Measurements from ENCODE around the gene KLHL41.
"Not testable (repeated sequence)": the region's sequence is repeated elsewhere in the genome, so short reads cannot be mapped to it uniquely, and the experiment has no call there.

KLHL41 gene

DNA sequence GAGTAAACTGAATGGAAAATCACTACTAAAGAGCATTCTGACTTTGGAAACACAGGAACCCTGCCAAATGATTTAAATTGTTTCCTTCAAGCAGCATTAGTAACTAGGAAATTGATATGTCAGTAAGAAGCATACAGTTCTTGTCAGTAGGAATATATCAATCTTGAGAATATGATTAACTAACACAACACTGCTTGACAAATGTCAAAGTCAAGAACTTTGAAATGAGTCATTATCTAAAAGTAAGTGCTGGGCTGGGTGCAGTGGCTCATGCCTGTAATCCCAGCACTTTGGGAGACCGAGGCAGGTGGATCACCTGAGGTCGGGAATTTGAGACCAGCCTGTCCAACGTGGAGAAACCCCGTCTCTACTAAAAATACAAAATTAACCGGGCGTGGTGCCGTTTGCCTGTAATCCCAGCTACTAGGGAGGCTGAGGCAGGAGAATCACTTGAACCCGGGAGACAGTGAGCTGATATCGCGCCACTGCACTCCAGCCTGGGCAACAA lies 7.0 kb downstream of the KLHL41 start:
- not testable (repeated sequence) for H3K9me3 ChIP-seq (ENCODE audit: control insufficient read depth, insufficient read depth, low read length); H3K36me3 ChIP-seq (ENCODE audit: insufficient read depth, low read length); H3K9ac ChIP-seq (ENCODE audit: low read depth, low read length); H3K4me1 ChIP-seq (ENCODE audit: insufficient read depth, low read length)

GRCh38 chr2:169520896-169521295 lies 11.4 kb downstream of the KLHL41 start:
- Histone ChIP-seq H3K9me3 (ENCODE audit: control insufficient read depth, insufficient read depth, low read length) (no peaks in the 10 kb centered on the region), H3K36me3 (ENCODE audit: insufficient read depth, low read length) (no peaks in the 10 kb centered on the region; the same call in 1 of the 2 replicates), H3K4me1 (ENCODE audit: insufficient read depth, low read length) (no peaks in the 10 kb centered on the region), H3K9ac (ENCODE audit: low read depth, low read length) (no peak overlapping the region)

DNA sequence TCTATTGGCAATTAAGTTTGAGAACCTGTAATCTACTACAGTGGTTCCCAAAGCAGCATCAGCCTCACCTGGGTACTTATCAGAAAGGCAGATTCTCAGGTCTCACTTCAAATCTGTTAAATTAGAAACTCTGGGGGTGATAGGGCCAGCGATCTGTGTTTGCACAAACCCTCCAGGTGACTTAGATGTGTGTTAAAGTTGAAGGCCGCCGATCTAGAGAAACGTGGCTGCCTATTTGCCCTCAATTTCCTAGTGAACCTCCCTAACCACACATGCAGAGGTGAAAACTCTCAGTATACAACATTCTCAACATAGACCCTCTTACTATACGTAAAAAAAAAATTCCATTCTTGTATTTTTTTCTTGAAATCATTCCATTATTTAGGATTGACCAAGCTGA lies 14.2 kb downstream of the KLHL41 start:
- Histone ChIP-seq H3K4me1 (ENCODE audit: insufficient read depth, low read length) (no peaks in the 10 kb centered on the region), H3K9me3 (ENCODE audit: control insufficient read depth, insufficient read depth, low read length) (no peaks in the 10 kb centered on the region), H3K36me3 (ENCODE audit: insufficient read depth, low read length) (no peaks in the 10 kb centered on the region; the same call in 1 of the 2 replicates), H3K9ac (ENCODE audit: low read depth, low read length) (no peak overlapping the region)

GRCh38 chr2:169525434-169525833 lies 15.9 kb downstream of the KLHL41 start:
- Histone ChIP-seq H3K36me3 (ENCODE audit: insufficient read depth, low read length) (no peaks in the 10 kb centered on the region; the same call in 1 of the 2 replicates), H3K4me1 (ENCODE audit: insufficient read depth, low read length) (no peaks in the 10 kb centered on the region), H3K9ac (ENCODE audit: low read depth, low read length) (no peak overlapping the region)

DNA sequence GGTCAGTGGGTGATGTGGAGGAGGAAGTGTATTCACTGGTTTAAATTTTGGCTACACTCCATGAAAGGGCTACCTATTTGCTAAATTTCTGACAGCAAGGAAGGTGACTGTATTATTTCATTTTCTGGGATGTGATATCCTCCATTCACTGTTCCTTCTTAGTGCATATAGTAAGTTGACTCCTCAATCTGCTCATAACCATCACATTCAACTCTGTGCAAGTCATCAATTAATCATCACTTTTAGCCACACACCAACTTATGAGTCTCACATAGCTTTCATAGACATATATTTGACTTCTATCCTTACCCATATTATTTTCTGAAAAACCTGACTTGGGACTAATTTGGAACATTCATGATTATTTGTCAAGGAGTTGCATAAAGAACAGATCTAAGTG lies 16.9 kb downstream of the KLHL41 start:
- H3K9me3 ChIP-seq (ENCODE audit: control insufficient read depth, insufficient read depth, low read length) = no peaks in the 10 kb centered on the region
- H3K36me3 ChIP-seq (ENCODE audit: insufficient read depth, low read length) = no peaks in the 10 kb centered on the region
- H3K9ac ChIP-seq (ENCODE audit: low read depth, low read length) = no peak overlapping the region
- no peaks in the 10 kb centered on the region for H3K4me1 ChIP-seq (ENCODE audit: insufficient read depth, low read length)

More at GRCh38 chr2:169525434-169525833, 15.9 kb downstream of the KLHL41 start:
- no peaks in the 10 kb centered on the region for H3K9me3 ChIP-seq (ENCODE audit: control insufficient read depth, insufficient read depth, low read length)

- Histone ChIP-seq H3K36me3 (ENCODE audit: insufficient read depth, low read length) (no peaks in the 10 kb centered on the region), H3K9ac (ENCODE audit: low read depth, low read length) (no peak overlapping the region), H3K4me1 (ENCODE audit: insufficient read depth, low read length) (no peaks in the 10 kb centered on the region), H3K9me3 (ENCODE audit: control insufficient read depth, insufficient read depth, low read length) (no peaks in the 10 kb centered on the region)
Observed at GRCh38 chr2:169528271-169528701, 18.8 kb downstream of the KLHL41 start.

DNA sequence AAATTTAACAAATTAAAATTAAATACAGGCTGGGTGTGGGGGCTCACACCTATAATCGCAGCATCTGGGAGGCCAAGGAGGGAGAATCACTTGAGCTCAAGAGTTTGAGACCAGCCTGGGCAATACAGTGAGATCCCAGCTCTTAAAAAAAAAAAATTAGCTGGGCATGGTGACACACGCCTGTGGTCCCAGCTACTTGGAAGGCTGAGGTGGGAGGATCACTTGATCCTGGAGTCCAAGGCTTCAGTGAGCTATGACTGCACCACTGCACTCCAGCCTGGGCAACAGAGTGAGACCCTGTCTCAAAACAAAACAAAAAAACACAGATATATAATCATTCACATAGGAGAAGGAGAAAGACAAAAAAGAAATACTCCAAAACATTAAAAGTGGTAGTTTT lies 30.0 kb downstream of the KLHL41 start:
- H3K4me1 ChIP-seq (ENCODE audit: insufficient read depth, low read length); H3K9me3 ChIP-seq (ENCODE audit: control insufficient read depth, insufficient read depth, low read length); H3K9ac ChIP-seq (ENCODE audit: low read depth, low read length); H3K36me3 ChIP-seq (ENCODE audit: insufficient read depth, low read length): not testable (repeated sequence)

- no peaks in the 10 kb centered on the region for H3K4me1 ChIP-seq (ENCODE audit: insufficient read depth, low read length)
- no peaks in the 10 kb centered on the region; the same call in 1 of the 2 replicates for H3K36me3 ChIP-seq (ENCODE audit: insufficient read depth, low read length)
- no peak overlapping the region for H3K9ac ChIP-seq (ENCODE audit: low read depth, low read length)
- H3K9me3 ChIP-seq (ENCODE audit: control insufficient read depth, insufficient read depth, low read length) = no peaks in the 10 kb centered on the region
Observed at GRCh38 chr2:169540146-169540545, 30.6 kb downstream of the KLHL41 start.

GRCh38 chr2:169542433-169542832 lies 32.9 kb downstream of the KLHL41 start:
- no peaks in the 10 kb centered on the region; the same call in 1 of the 2 replicates for H3K36me3 ChIP-seq (ENCODE audit: insufficient read depth, low read length)
- no peaks in the 10 kb centered on the region for H3K9me3 ChIP-seq (ENCODE audit: control insufficient read depth, insufficient read depth, low read length)
- no peaks in the 10 kb centered on the region for H3K4me1 ChIP-seq (ENCODE audit: insufficient read depth, low read length)

DNA sequence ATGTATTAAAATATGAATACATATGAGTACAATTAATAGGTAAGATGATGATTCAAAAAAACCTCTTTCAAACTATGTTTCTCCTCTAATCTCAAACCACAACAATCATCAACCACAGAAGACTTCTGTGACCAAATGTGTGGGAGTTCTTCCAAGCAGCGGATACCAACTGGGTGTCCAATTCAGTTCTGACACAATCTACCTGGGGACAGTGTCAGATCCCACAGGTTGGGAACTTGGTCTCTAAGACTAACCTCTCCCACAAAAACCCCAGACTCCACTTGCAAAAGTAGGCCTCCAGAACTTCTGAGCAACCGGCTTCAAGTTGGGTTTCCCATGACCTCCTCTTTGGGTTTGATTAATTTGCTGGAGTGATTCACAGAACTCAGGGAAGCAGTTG lies 37.3 kb downstream of the KLHL41 start:
- Histone ChIP-seq H3K9ac (ENCODE audit: low read depth, low read length) (no peak overlapping the region), H3K9me3 (ENCODE audit: control insufficient read depth, insufficient read depth, low read length) (no peaks in the 10 kb centered on the region), H3K36me3 (ENCODE audit: insufficient read depth, low read length) (no peaks in the 10 kb centered on the region; the same call in 1 of the 2 replicates), H3K4me1 (ENCODE audit: insufficient read depth, low read length) (no peaks in the 10 kb centered on the region)

More at GRCh38 chr2:169542433-169542832, 32.9 kb downstream of the KLHL41 start:
- no peak overlapping the region for H3K9ac ChIP-seq (ENCODE audit: low read depth, low read length)

- Histone ChIP-seq H3K9me3 (ENCODE audit: control insufficient read depth, insufficient read depth, low read length) (no peaks in the 10 kb centered on the region), H3K9ac (ENCODE audit: low read depth, low read length) (no peak overlapping the region), H3K4me1 (ENCODE audit: insufficient read depth, low read length) (no peaks in the 10 kb centered on the region), H3K36me3 (ENCODE audit: insufficient read depth, low read length) (0 out of 2 replicates have a peak, but pooled peaks cover 5% of the 10 kb centered on the region)
Observed at GRCh38 chr2:169561364-169561763, 51.9 kb downstream of the KLHL41 start.

DNA sequence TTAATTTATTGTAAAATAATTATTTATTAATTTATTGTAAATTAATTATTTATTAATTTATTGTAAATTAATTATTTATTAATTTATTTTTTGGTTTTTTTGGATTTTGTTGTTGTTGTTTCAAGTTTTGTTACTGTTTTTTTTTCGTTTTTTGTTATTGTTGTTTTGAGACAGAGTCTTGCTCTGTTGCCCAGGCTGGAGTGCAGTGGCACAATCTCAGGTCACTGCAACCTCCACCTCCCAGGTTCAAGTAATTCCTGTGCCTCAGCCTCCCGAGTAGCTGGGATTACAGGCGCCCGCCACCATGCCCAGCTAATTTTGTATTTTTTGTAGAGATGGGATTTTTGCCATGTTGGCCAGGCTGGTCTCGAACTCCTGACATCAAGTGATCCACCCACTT lies 52.6 kb downstream of the KLHL41 start:
- H3K9ac ChIP-seq (ENCODE audit: low read depth, low read length); H3K4me1 ChIP-seq (ENCODE audit: insufficient read depth, low read length); H3K36me3 ChIP-seq (ENCODE audit: insufficient read depth, low read length); H3K9me3 ChIP-seq (ENCODE audit: control insufficient read depth, insufficient read depth, low read length): not testable (repeated sequence)

DNA sequence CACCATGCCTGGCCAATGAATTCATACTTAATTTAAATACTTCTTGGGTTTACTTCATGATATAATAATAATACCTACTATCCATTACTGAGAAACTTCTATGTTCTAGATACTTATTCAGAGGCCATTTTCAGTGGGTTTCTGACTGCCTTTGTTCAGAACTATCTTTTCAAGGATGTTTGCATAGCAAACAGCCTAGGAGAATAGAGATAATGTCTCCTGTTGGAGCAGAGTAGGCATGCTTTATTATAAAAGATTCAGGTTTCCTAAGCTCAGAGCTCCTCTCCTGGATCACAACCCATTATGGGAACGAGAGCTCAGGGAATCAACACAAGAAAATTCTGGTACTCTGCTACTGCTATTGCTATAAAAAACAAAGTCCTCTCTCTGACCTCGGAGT lies 53.0 kb downstream of the KLHL41 start:
- Histone ChIP-seq H3K9ac (ENCODE audit: low read depth, low read length) (no peak overlapping the region), H3K9me3 (ENCODE audit: control insufficient read depth, insufficient read depth, low read length) (no peaks in the 10 kb centered on the region), H3K36me3 (ENCODE audit: insufficient read depth, low read length) (0 out of 2 replicates have a peak, but pooled peaks cover 5% of the 10 kb centered on the region), H3K4me1 (ENCODE audit: insufficient read depth, low read length) (no peaks in the 10 kb centered on the region)

DNA sequence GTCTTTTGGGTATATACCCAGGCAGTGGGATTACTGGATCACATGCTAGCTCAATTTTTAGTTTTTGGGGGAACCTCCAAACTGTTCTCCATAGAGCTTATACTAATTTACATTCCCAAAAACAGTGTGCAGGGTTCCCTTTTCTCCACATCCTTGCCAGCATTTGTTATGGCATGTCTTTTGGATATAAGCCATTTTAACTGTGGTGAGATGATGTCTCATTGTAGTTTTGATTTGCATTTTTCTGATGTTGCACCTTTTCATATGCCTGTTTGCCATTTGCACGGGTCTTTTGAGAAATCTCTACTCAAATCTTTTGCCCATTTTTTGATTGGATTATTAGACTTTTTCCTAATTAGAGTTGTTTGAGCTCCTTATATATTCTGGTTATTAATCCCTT lies 56.2 kb downstream of the KLHL41 start:
- H3K4me1 ChIP-seq (ENCODE audit: insufficient read depth, low read length) = no peaks in the 10 kb centered on the region
- no peaks in the 10 kb centered on the region for H3K36me3 ChIP-seq (ENCODE audit: insufficient read depth, low read length)
- H3K9me3 ChIP-seq (ENCODE audit: control insufficient read depth, insufficient read depth, low read length) = no peaks in the 10 kb centered on the region
- H3K9ac ChIP-seq (ENCODE audit: low read depth, low read length) = no peak overlapping the region

- Histone ChIP-seq H3K9me3 (ENCODE audit: control insufficient read depth, insufficient read depth, low read length) (no peaks in the 10 kb centered on the region), H3K9ac (ENCODE audit: low read depth, low read length) (no peak overlapping the region), H3K4me1 (ENCODE audit: insufficient read depth, low read length) (0 out of 2 replicates have a peak, but pooled peaks cover 3% of the 10 kb centered on the region), H3K36me3 (ENCODE audit: insufficient read depth, low read length) (no peaks in the 10 kb centered on the region)
Observed at GRCh38 chr2:169569948-169570347, 60.4 kb downstream of the KLHL41 start.

DNA sequence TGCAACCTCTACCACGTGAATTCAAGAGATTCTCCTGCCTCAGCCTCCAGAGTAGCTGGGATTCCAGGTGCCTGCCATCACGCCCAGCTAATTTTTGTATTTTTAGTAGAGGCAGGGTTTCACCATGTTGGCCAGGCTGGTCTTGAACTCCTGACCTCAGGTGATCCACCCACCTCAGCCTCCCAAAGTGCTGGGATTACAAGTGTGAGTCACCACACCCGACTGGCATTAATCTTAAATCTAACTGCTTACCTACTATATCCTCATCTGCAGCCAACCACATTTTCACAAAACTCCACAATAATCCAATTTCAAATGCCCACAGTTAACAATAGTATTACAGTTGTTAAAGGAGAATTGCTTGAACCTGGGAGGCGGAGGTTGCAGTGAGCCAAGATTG lies 61.2 kb downstream of the KLHL41 start:
- not testable (repeated sequence) for H3K9ac ChIP-seq (ENCODE audit: low read depth, low read length); H3K36me3 ChIP-seq (ENCODE audit: insufficient read depth, low read length)

More for the DNA sequence above, 61.2 kb downstream of the KLHL41 start:
- H3K4me1 ChIP-seq (ENCODE audit: insufficient read depth, low read length); H3K9me3 ChIP-seq (ENCODE audit: control insufficient read depth, insufficient read depth, low read length): not testable (repeated sequence)

Data from ES-I3 (cell line).